OCI-LY7 (cell line): ENCODE data around the gene RNF217. TPM values are rescaled to one million over a fixed set of nuclear protein-coding genes. Genes with fewer than 3 reads are reported as not detected.

Source experiments
- BruUV-seq: library from RNA; stranded (reverse); fragments of 400-500 nt; replicated peaks from 2 replicates; lab custom pipeline; 2021; lab: Mats Ljungman, UMichigan
- CTCF ChIA-PET: fragments of 300-600 bp; sonication (Branson Sonifier 250); formaldehyde crosslinking; loops from one replicate; lab custom pipeline; 2022; ENCODE audit warnings: antibody characterized with exemption; ENCODE audit not compliant: unreplicated experiment; lab: Charles Lee
- POLR2A ChIA-PET: fragments of 300-600 bp; sonication (Branson Sonifier 250); formaldehyde crosslinking; loops from one replicate; lab custom pipeline; 2022; ENCODE audit warnings: antibody characterized with exemption; lab: Charles Lee
- DNase-seq: peaks from one replicate; pipeline ENCODE4 v3.0.0-alpha.2; 2015; ENCODE audit warnings: low spot score
- H2AFZ ChIP-seq: fragments of 200-600 bp; sonication (generic), shearing (Covaris generic); 2 replicates; pipeline ENCODE4 v1.6.1; 2014; ENCODE audit warnings: mild to moderate bottlenecking, antibody characterized with exemption, low read length, moderate library complexity
- H3K27ac ChIP-seq: fragments of 200-600 bp; sonication (generic); 2 replicates; pipeline ENCODE4 v1.5.1; 2014; ENCODE audit warnings: mixed run types, low read depth, mild to moderate bottlenecking, moderate library complexity, low read length, inconsistent platforms; ENCODE audit not compliant: poor library complexity, severe bottlenecking
- H3K36me3 ChIP-seq: fragments of 200-600 bp; sonication (generic); 2 replicates; pipeline ENCODE4 v1.6.1; 2014; ENCODE audit warnings: mild to moderate bottlenecking, antibody characterized with exemption, low read length, moderate library complexity, mixed read lengths; ENCODE audit not compliant: insufficient read depth
- H3K4me1 ChIP-seq: fragments of 200-600 bp; sonication (generic); 2 replicates; pipeline ENCODE4 v1.5.1; 2014; ENCODE audit warnings: mild to moderate bottlenecking, low read length; ENCODE audit not compliant: insufficient read depth, poor library complexity, severe bottlenecking
- H3K4me2 ChIP-seq: fragments of 200-600 bp; sonication (generic); 2 replicates; pipeline ENCODE4 v1.6.1; 2014; ENCODE audit warnings: mild to moderate bottlenecking, low read length
- H3K4me3 ChIP-seq: fragments of 200-600 bp; sonication (generic); 2 replicates; pipeline ENCODE4 v1.5.1; 2014; ENCODE audit warnings: mild to moderate bottlenecking, low read depth, low read length; ENCODE audit not compliant: poor library complexity, severe bottlenecking
- H3K79me2 ChIP-seq: fragments of 200-600 bp; sonication (generic); 2 replicates; pipeline ENCODE4 v1.6.1; 2016; ENCODE audit warnings: low read depth, mild to moderate bottlenecking, low read length, moderate library complexity, mixed read lengths; ENCODE audit not compliant: insufficient read depth
- H3K9me2 ChIP-seq: fragments of 200-600 bp; sonication (generic); 2 replicates; pipeline ENCODE4 v1.6.1; 2016; ENCODE audit warnings: mild to moderate bottlenecking, low read length, mixed read lengths; ENCODE audit not compliant: insufficient read depth
- H3K9me3 ChIP-seq: fragments of 200-600 bp; sonication (generic); 2 replicates; pipeline ENCODE4 v1.6.1; 2014; ENCODE audit warnings: mild to moderate bottlenecking, mixed run types, low read length, mixed read lengths
- H4K20me1 ChIP-seq: fragments of 200-600 bp; sonication (generic); 2 replicates; pipeline ENCODE4 v1.6.1; 2014; ENCODE audit warnings: mild to moderate bottlenecking, antibody characterized with exemption, low read length, moderate library complexity, mixed read lengths; ENCODE audit not compliant: insufficient read depth
- CTCF ChIP-seq: fragments of 200-600 bp; sonication (generic); conservative IDR thresholded peaks from 2 replicates; pipeline ENCODE4 v1.5.1; 2014; ENCODE audit warnings: mild to moderate bottlenecking, antibody characterized with exemption, low read length, moderate library complexity, mixed read lengths
- EZH2phosphoT487 ChIP-seq: fragments of 200-600 bp; sonication (generic); IDR thresholded peaks from 2 replicates; pipeline ENCODE4 v1.6.1; 2018; ENCODE audit warnings: low read depth, borderline replicate concordance, mild to moderate bottlenecking, mixed run types, antibody characterized with exemption, low read length, moderate library complexity, mixed read lengths
- intact Hi-C: fragments of 100-400 bp; cut with micrococcal nuclease; formaldehyde crosslinking; loops from one replicate; pipeline ENCODE4 v1.10.0; 2022; ENCODE audit not compliant: unreplicated experiment
- total RNA-seq, 2 experiments: library from RNA; depleted of rRNA in 1 of 2; stranded (reverse); fragments of >200 nt in 1 of 2; shearing (Covaris generic) in 1 of 2; gene quantifications; 2 replicates each; pipeline ENCODE4 v1.2.3, GENCODE V29; 2014 to 2022

The RNF217 gene
- total RNA-seq, 2 experiments from 2014 or later: not detected

GRCh38 chr6:125022391-125022989 lies 60.3 kb downstream of the RNF217 start:
- intact Hi-C loops: no loop called here
- Histone ChIP-seq H3K4me1 (no peaks in the 10 kb centered on the region), H3K4me3 (no peak overlapping the region), H2AFZ (no peak overlapping the region), H4K20me1 (no peaks in the 10 kb centered on the region; the same call in 1 of the 2 replicates), H3K4me2 (no peak overlapping the region), H3K9me3 (no peaks in the 10 kb centered on the region), H3K79me2 (no peaks in the 10 kb centered on the region), H3K27ac (no peak overlapping the region), H3K9me2 (no peaks in the 10 kb centered on the region), H3K36me3 (no peaks in the 10 kb centered on the region)
- TF ChIP-seq EZH2phosphoT487: no peak
- TF ChIP-seq CTCF: no peak
- POLR2A ChIA-PET: interaction anchor here (1.1 kb wide), 1 partner anchor 8 kb away, joined by 3 read pairs; no protein-coding TSS in a partner anchor
- CTCF ChIA-PET: no interaction called here
- no peak for DNase-seq
- BruUV-seq: no TSS peak

- Histone ChIP-seq H3K9me2 (no peaks in the 10 kb centered on the region), H2AFZ (no peak overlapping the region), H3K36me3 (no peaks in the 10 kb centered on the region), H3K9me3 (no peaks in the 10 kb centered on the region), H3K4me1 (no peaks in the 10 kb centered on the region), H3K4me2 (no peak overlapping the region), H4K20me1 (no peaks in the 10 kb centered on the region; the same call in 1 of the 2 replicates), H3K79me2 (no peaks in the 10 kb centered on the region), H3K27ac (no peak overlapping the region), H3K4me3 (no peak overlapping the region)
- intact Hi-C loops: no loop called here
- CTCF ChIA-PET: no interaction called here
- TF ChIP-seq CTCF: no peak
- TF ChIP-seq EZH2phosphoT487: no peak
- POLR2A ChIA-PET: interaction anchor here (0.7 kb wide), 2 partner anchors 220 to 332 kb away, joined by 3 to 5 read pairs; no protein-coding TSS in a partner anchor
- DNase-seq: no peak
- BruUV-seq: no TSS peak
Observed at GRCh38 chr6:125025164-125025854, 63.1 kb downstream of the RNF217 start.

- Histone ChIP-seq H3K9me3 (no peaks in the 10 kb centered on the region), H3K4me3 (no peak overlapping the region), H3K36me3 (no peaks in the 10 kb centered on the region), H2AFZ (no peak overlapping the region), H3K9me2 (no peaks in the 10 kb centered on the region), H3K79me2 (no peaks in the 10 kb centered on the region), H4K20me1 (no peaks in the 10 kb centered on the region; the same call in 1 of the 2 replicates), H3K4me1 (no peaks in the 10 kb centered on the region), H3K27ac (no peak overlapping the region), H3K4me2 (no peak overlapping the region)
- BruUV-seq: no TSS peak
- DNase-seq: no peak
- ChIA-PET POLR2A (no interaction called here), CTCF (no interaction called here)
- intact Hi-C loops: no loop called here
- TF ChIP-seq CTCF: no peak
- TF ChIP-seq EZH2phosphoT487: no peak
Observed at GRCh38 chr6:125027287-125027686, 65.0 kb downstream of the RNF217 start.
